NCI-H526 treated with DMSO at 0.1 percent for 48 hours (cell line): ENCODE results near the gene BRAT1.

Experiments
- DNase-seq: peaks from one replicate; lab custom pipeline; 2025; lab: John Stamatoyannopoulos, UW

Gene BRAT1

GRCh38 chr7:2510130-2510776 lies 45.1 kb downstream of the BRAT1 start:
- DNase-seq: no peak

DNA sequence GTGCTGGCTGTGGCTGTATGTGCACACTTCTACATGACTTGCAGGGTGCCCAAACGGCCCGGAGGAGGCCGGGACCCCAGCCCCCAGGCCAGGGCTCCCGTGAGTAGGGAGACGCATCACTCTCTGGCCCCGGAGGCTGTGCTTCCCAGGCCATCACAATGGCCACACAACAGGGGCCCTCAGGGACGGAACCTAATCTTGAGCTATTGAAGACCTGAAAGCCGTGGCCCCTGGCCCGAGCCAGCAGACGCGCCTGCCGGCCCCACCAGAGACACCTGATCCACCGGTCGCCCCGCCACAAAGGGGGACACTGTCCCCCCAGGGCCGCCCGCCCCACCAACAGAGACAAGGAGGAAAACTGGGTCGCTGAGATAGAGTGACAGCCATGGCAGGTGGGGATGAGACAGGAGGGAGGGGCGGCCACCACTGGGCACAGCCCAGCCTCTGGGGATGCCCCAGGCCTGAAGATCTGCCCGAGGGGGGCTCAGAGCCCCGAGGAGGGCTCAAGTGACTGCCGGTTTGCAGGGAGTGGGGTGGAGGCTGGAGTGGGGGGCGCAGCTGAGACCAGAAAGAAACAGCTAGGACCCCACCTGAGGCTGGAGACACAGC lies 45.9 kb downstream of the BRAT1 start:
- DNase-seq: no peak

GRCh38 chr7:2508327-2509215 lies 46.8 kb downstream of the BRAT1 start:
- no peak for DNase-seq

DNA sequence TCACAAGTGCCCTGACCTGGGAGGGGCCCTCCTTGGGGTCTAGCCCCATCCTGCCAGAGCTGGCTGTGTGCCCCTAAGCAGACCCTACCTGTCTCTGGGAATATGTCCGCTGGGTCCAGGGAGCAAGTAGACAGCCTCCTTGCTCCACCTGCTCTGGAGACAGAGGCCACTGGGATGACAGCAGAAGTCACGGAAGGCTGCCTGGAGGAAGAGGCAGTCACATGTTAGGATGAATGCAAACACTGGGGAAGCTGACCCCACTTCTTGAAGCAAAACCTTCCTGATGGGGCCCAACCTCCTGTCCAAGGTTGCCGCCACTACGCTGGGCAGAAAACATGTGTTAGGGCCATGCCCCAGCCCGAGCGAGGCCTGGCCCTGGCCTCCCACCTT lies 47.4 kb downstream of the BRAT1 start:
- DNase-seq: no peak

DNA sequence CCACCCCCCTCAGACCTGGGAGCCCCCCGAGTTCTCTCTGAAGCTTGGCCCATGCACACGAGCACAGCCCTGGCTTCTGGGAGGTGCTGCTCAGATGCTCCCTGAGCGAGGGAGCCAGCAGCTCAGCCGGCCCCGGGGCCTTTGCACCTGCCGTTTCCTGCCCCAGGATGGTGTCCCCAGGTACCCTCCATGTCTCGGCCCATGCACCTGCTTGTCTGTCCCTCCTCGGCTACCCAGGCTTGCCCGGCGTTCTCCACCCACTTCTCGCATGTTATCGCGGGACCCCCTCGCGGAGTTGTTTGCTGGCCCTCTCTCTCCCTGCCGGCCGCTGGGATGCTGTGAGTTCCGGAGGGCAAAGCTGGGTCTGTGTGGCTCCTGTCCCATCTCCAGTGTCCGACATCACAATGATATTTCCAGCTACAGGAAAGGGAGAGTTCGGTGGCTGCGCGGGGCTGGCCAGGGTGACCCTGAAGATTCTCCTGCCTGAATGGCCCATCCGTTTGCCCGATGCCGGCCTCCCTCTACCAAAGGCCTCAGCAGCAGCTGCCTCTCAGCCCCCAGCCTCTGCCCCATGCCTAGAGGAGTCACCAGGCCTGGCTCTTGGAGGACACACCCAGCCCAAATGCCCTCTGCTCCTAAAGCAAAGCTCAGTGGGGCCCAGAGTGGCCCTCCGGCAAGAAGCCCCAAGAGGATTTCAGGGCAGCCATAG lies 48.0 kb downstream of the BRAT1 start:
- DNase-seq: no peak

GRCh38 chr7:2505401-2505800 lies 49.9 kb downstream of the BRAT1 start:
- DNase-seq: no peak

DNA sequence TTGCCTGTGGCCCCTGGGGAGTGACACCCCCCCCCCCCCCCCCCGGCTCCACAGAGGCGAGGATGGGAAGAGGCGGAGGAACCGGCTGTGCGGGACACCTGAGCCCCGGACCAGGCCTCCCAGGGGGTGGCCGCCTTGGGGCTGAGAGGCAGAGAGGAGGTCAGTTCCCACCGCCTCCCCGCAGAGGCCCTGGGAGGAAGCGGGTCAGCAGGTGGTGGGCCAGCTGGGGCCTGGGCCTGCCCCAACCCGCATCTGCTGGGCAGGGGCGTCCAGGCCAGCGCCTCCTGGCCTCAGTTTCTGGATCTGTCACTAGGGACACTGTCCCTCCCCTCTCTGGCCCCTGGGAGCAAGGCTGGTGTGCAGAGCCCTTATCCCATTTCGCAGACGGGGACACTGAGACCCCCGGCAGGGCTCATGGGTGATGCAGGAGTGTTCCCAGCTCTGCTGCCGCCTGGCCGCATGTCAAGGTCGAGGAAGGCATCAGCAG lies 50.4 kb downstream of the BRAT1 start:
- DNase-seq: no peak

GRCh38 chr7:2504128-2504888 lies 51.0 kb downstream of the BRAT1 start:
- no peak for DNase-seq

GRCh38 chr7:2503056-2503941 lies 52.0 kb downstream of the BRAT1 start:
- DNase-seq: no peak

DNA sequence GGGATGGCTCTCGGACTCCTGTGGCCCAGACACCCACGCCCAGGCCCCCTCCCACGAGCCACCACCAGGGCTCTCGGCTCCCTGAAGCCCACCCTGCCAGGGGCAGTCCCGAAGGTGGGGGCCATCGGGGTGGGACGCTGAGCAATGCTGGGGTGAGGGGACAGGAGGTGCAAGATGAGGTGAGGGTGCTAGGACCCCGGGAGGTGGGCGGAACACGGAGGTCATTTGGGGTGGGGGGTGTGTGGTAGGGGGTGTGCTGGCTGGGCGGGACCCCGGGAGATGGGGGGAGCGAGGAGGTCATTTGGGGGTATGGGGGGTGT lies 52.7 kb downstream of the BRAT1 start:
- DNase-seq: no peak

DNA sequence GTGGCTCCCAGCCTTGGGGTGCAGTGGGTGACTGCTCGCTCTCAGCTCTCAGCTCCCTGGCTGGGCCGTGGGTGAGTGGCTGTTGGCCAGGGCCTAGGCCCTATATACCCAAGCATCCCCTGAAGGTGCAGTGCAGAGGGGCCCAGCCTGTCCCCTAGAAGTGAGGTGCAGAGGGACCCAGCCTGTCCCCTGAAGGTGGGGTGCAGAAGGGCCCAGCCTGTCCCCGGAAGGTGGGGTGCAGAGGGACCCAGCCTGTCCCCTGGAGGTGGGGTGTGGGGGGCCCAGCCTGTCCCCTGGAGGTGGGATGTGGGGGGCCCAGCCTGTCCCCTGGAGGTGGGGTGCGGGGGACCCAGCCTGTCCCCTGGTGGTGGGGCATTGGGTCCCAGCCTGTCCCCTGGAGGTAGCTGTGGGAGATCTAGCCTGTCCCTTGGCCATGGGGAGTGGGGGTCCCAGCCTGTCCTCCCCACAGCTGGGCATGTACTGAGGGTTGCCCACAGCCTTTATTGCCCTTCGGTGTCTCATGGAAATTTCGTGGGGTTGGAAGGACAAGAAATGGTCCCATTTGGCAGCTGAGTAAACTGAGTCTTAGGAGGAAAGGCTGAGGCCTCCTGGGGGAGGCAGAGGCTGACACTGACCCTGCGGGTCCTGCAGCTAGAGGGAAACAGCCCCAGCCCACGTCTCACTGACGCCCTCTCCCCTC lies 53.2 kb downstream of the BRAT1 start:
- no peak for DNase-seq

DNA sequence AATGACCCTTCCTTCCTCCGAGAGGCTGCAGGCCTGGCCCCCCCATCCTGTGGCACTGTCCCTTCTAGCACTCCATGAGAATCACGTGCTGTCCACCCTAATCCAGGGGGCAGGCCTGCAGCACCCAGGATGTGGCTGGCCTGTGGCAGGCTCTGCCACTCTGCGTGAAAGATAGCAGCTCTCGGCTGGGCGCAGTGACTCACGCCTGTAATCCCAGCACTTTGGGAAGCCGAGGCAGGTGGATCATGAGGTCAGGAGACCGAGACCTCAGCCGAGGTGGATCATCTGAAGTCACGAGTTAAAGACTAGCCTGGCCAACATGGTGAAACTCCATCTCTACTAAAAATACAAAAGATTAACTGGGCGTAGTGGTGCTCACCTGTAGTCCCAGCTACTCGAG lies 54.6 kb downstream of the BRAT1 start:
- no peak for DNase-seq

GRCh38 chr7:2499719-2500430 lies 55.4 kb downstream of the BRAT1 start:
- DNase-seq: no peak

DNA sequence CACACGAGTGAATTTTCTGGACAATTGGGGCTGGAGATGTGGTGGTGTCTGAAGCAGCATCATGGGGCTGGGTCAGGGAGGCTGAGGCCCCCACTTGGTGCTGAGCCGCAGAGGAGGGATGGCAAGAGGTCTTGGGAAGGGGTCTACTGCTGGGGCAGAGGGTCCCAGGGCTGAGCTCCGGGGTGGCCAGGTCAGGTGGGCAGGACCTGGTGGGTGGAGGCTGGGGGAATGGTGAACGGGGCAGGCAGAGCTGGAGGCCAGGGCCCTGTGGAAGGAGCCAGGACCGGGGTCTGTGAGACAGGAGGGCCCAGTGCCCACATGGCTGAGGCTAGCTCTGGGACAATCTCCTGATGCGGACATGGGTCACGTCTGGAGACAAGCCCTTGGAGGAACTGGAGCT lies 56.1 kb downstream of the BRAT1 start:
- DNase-seq: no peak

- no peak for DNase-seq
Observed at GRCh38 chr7:2498708-2499107, 56.6 kb downstream of the BRAT1 start.

DNA sequence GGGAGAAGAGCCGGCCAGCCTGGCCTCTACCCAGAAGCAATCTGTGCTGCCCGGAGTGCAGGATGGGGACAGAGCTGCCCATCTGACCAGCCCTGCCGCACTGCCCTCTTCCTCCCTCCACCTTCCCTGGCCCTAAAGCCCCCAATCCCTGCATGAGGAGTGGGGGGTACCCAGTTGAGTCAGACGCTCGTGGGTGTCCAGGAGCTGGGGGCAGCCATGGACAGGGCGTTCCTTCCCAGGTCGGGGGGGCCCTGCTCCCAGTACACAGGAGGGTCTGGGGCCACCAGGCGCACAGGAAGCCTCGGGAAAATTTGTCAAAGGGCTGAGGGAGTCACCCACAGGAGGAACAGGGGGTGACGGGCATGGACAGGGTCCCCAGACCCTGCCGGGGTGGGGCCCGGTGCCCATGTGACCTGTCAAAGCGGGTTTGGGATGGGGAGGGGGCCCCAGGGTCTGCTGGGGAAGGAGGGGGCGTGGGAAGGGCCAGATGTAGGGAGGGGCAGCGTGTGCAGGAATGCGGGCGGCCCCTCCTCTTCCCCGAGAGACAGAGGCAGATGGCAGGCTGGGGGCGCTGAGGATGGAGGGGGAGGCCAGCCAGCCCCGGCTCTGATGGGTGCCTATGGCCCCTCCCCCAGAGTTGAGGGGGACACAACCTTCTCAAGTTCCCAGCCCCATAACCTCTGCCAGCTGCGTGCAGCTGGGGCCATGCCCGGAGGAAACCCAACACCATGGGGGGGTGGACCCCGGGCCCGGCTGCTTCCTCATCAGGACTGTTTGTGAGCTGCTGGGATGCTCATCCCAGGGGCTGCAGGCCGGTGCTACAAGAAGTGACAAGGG lies 57.6 kb downstream of the BRAT1 start:
- no peak for DNase-seq

DNA sequence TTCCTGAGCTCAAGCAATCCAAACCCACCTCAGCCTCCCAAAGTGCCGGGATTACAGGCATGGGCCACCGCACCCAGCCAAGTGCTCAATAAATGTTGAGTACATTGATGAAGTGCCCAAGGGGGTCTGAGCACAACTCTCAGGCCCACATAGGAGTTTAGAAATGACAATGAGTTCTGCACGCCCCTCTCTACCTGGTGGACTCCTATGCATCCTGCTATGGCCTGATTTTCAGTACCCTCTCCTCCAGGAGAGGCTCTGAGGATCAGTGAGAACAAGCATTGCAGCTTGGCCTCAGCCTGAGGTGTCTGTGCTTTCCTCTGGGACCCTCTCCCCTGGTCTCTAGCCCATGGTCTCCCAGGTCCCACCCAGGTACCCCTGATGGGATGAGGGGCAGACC lies 58.3 kb downstream of the BRAT1 start:
- DNase-seq: no peak

DNA sequence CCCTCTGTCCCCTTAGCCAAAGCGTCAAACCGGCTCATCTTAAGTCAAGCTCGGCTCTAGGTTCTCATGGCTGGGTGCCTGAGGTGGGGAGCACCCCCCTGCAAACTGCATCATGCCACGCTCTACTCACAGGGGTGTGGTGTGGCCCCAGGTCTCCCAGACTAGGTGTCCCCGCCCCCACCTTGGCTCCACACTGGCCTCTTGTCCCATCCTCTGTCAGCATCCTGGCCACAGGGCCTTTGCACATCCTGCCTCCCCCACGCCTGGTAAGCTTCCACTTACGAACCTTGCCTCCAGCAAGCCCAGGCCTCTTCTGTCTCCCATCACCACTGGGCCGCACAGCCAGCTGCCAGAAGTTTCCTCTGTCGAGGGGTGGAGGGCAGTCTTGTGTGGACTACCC lies 58.9 kb downstream of the BRAT1 start:
- no peak for DNase-seq
